ENCODE results near the gene ACOD1.

- TF ChIP-seq GATA2 (IDR thresholded peaks at IDR 0.05; ENCODE audit: low read depth, low read length) (no peak), GATA3 (IDR thresholded peaks at IDR 0.05; ENCODE audit: low read depth, low read length) (no peak)
These were observed 6.9 kb downstream of the ACOD1 start for GRCh38 chr13:76955193-76955592.

Measured in SH-SY5Y (cell line).